SIG-M5 treated with dmso at 0.1 percent for 504 hours (cell line): ENCODE measurements around the gene RPP25.
"Not testable (repeated sequence)": the region's sequence is repeated elsewhere in the genome, so short reads cannot be mapped to it uniquely, and the experiment has no call there.

Experiments
- DNase-seq: peaks from one replicate; lab custom pipeline; 2025; ENCODE audit not compliant: unreplicated experiment; lab: John Stamatoyannopoulos, UW

Gene RPP25

GRCh38 chr15:74924525-74924924, 32.0 kb downstream of the RPP25 start:
- no peak for DNase-seq

GRCh38 chr15:74920456-74920855, 36.1 kb downstream of the RPP25 start:
- DNase-seq: no peak

DNA sequence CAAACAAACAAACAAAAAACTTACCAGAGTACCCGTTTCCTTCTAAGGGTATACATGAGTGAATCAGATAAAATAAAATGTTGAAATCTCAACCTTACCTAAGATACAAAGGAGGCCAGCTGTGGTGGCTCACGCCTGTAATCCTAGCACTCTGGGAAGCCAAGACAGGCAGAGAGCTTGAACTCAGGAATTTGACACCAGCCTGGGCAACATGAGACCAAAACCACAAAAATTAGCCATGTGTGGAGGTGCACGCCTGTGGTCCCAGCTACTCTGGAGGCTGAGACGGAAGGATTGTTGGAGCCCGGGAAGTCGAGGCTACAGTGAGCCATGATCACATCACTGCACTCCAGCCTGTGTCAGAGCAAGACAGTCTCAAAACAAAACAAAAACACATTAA, 38.9 kb downstream of the RPP25 start:
- DNase-seq: no peak

- DNase-seq: not testable (repeated sequence)
Observed at GRCh38 chr15:74913799-74914198, 42.8 kb downstream of the RPP25 start.

DNA sequence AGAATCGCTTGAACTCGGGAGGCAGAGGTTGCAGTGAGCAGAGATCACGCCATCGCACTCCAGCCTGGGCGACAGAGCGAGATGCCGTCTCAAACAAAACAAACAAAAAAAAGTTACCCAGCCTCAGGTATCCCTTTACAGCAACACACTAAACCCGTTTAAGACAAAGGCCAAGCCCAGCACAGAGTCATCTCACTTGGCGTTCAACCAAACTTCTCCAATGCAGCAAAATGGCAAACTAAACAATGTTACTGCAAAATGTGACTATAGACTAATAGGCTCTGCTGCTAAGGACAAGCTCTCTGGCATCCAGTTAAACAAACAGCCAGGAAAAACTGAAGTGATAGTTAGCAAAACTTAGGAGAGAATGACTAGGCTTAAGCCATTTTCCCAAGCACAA, 43.5 kb downstream of the RPP25 start:
- no peak for DNase-seq

DNA sequence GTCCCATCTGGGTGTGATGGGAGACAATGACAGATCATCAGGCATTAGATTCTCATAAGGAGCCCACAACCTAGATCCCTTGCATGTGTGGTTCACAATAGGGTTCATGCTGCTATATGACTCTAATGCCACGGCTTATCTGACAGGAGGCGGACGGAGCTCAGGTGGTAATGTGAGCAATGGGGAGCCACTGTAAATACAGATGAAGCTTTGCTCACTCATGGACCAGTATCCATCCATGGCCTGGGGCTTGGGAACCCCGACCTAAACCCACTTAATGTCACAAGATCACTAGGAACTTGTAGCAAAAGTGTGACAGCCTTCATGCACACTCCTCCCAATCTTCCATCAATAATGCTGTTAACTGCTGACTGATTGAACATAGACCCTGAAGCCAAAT, 47.9 kb downstream of the RPP25 start:
- DNase-seq: no peak

DNA sequence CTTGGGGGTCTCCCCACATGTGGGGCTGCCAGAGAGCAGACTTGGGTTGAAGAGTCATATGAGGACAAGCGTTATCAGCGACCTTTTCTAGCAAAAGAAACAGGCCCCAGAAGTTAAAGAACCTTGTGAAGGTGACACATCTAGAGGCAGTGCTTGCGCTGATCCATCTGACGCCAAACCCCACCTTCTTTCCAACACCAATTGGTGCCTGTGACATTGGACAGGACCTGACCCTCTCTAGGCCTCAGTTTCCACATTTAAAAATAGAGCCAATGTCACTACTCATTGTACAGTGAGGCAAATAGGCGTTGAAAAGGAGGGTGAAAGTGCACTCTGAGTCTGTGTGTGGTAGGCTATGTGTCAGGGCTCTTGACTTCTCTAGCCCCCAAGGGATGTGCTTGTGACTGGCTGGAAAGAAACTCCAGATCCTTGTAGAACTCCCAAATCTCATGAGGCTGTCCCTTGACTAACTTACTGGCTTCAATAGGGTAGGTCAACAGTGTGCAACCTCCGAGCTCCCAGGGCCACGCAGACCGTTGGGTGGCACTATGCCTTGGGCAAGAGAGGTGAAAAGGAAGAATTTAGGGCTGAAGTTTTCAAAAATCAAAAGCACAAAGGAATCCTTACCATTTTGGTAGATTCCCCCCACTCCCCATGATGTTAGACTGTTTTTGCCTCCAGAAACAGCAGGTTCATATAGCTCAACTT, 49.3 kb downstream of the RPP25 start:
- no peak for DNase-seq

DNA sequence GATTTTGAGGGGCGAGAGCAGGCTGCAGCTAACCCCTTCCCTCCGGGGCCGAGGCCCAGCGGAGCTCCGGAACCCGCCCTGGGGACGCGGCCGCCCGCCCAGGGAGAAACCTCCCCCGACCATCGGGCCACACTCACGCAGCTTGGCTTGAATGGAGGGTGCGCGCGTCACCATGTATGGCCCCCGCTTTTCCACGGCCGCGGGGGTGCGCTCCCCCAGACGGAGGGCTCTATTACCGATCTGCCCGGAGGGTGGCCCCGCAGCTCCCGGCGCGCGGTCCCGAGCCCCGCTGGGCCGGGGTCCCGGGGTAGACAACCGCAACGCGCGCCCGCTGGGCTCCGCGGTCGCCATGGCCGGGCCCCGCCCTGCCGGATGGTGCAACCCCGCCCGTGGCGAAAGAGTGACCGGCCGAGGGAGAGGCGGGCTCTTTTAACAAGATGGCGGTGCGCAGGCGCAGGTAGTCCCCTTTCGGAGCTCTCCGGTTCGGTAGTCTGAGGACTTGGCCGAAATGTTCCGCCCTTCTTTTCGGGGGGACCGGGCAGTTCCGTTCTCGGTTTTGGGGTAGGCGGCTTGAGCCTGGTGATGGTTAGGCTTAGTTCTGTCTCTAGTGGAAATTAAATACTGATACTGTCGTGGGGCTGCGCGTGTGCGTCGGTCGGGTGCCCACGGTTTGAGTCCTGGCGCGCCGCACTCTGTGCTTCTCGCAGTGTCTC, 50.0 kb downstream of the RPP25 start, which contains the start of gene FAM219B:
TSS of gene FAM219B (minus strand) at position 402 of the 713 bp plus-strand sequence. CDS start at position 351, 51 bp downstream.
- DNase-seq: peak; percentile 82

DNA sequence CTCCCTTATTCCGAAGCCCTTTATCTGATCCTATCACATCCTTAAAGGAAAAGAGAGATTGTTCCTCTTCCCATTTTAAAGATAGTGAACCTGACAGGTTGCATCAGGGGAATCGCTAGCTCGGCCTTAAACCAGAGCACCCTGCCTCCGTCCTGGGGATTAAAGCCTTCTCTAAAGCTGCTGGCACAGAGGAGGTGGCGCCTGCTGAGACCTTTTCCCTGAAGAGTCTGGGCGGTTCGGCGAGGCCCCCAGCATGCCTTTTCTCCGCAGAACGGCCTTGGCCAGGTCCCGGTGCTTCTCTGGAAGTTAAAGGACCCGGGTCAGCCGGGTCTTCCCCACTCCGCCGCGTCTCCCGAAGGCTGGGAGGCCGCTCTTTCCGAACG, 50.5 kb downstream of the RPP25 start:
- DNase-seq: no peak
